ENCODE measurements around the gene LYZL2.

DNA sequence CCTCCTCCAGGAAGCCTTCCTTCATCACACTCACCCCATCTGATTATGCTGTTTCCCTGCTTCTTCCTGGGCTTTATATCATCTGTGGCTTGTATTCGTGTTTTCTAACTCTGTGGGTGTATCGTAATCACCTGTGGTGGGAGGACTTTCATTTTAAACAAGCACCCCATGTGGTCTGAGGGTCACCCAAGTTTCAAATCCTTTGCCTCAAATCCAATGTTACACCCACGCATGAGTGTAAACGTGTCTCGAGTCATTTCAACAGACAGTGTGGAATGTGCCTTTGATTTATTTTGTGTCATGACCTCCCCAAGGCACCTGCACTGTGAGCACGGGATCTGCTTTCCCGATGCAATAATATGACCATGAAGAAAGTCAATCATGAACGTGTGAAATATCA lies 17.5 kb upstream of the LYZL2 start:
- TF ChIP-seq, protein P1, sequence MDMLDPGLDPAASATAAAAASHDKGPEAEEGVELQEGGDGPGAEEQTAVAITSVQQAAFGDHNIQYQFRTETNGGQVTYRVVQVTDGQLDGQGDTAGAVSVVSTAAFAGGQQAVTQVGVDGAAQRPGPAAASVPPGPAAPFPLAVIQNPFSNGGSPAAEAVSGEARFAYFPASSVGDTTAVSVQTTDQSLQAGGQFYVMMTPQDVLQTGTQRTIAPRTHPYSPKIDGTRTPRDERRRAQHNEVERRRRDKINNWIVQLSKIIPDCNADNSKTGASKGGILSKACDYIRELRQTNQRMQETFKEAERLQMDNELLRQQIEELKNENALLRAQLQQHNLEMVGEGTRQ (CRISPR knock-in tag; IDR thresholded peaks at IDR 0.05) = no peak
- no peak for TF ChIP-seq SMARCE1 (IDR thresholded peaks at IDR 0.05)
- no peak for TF ChIP-seq RBM22 (IDR thresholded peaks at IDR 0.05; ENCODE audit: low read depth, low read length, poor library complexity, severe bottlenecking)
- no peak for TF ChIP-seq ZBED1 (IDR thresholded peaks at IDR 0.05)
- TF ChIP-seq TBL1XR1 (IDR thresholded peaks at IDR 0.05; ENCODE audit: low read length in 2 of 2) = no peak
- no peak for TF ChIP-seq POLR2AphosphoS5 (IDR thresholded peaks at IDR 0.05; ENCODE audit: control insufficient read depth, insufficient read depth, low read depth, low read length)
- TF ChIP-seq FOXP1 (CRISPR knock-in tag; IDR thresholded peaks at IDR 0.05) = no peak
- no peak for TF ChIP-seq SMAD3 (CRISPR knock-in tag; conservative IDR thresholded peaks at IDR 0.05)
- no peak for TF ChIP-seq EZH2 (IDR thresholded peaks at IDR 0.05; ENCODE audit: borderline replicate concordance, low read depth, low read length)
- no peak for TF ChIP-seq SMC3 (conservative IDR thresholded peaks at IDR 0.05; ENCODE audit: insufficient read depth, low read depth, low read length)
- TF ChIP-seq, protein P2, sequence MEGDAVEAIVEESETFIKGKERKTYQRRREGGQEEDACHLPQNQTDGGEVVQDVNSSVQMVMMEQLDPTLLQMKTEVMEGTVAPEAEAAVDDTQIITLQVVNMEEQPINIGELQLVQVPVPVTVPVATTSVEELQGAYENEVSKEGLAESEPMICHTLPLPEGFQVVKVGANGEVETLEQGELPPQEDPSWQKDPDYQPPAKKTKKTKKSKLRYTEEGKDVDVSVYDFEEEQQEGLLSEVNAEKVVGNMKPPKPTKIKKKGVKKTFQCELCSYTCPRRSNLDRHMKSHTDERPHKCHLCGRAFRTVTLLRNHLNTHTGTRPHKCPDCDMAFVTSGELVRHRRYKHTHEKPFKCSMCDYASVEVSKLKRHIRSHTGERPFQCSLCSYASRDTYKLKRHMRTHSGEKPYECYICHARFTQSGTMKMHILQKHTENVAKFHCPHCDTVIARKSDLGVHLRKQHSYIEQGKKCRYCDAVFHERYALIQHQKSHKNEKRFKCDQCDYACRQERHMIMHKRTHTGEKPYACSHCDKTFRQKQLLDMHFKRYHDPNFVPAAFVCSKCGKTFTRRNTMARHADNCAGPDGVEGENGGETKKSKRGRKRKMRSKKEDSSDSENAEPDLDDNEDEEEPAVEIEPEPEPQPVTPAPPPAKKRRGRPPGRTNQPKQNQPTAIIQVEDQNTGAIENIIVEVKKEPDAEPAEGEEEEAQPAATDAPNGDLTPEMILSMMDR (IDR thresholded peaks at IDR 0.05 in 2 of 3, conservative IDR thresholded peaks at IDR 0.05 in 1 of 3; ENCODE audit: insufficient read depth in 2 of 3, low read depth in 1 of 3, low read length in 3 of 3) = no peak
- no peak for TF ChIP-seq GABPA (tag; conservative IDR thresholded peaks at IDR 0.05; ENCODE audit: low read depth)
- TF ChIP-seq JUN (IDR thresholded peaks at IDR 0.05; ENCODE audit: borderline replicate concordance, low read depth, low read length) = no peak
- TF ChIP-seq JUN (CRISPR knock-in tag; IDR thresholded peaks at IDR 0.05; ENCODE audit: borderline replicate concordance) = no peak
